ENCODE results near the gene OR10G3. TPM values are rescaled to one million over a fixed set of nuclear protein-coding genes. Genes with fewer than 3 reads are reported as not detected.

Gene OR10G3
- total RNA-seq, 1 experiment from 2014 or later = not detected

DNA sequence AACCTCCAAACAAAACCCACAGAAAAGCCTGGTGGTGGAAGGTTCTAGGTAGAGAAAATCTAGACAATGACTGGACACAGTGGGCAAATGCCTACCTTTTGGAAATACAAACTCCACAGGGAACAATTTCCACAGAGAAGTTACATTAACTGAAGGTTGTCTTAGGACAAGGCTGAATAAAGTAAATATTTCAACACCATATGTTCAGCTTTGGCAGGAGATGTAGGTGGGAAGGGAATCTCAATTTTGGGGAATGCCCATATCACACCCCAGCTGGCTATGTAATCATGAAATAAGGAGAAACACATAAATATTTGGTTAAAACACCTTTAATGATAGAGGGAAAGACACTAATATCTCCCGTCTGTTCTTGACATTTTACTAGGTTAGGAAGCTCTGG lies 59.1 kb downstream of the OR10G3 start:
- CTCF ChIA-PET = no interaction called here
- Mint-ChIP-seq H3K4me1 (ENCODE audit: low read depth, unreplicated experiment) (no peaks in the 10 kb centered on the region), H3K36me3 (ENCODE audit: insufficient read depth, unreplicated experiment) (no peaks in the 10 kb centered on the region), H3K27ac (ENCODE audit: unreplicated experiment) (no peak overlapping the region), H3K27me3 (ENCODE audit: insufficient read depth, unreplicated experiment) (no peaks in the 10 kb centered on the region), H3K4me3 (ENCODE audit: unreplicated experiment) (no peak overlapping the region), H3K9me3 (ENCODE audit: unreplicated experiment) (no peaks in the 10 kb centered on the region)
- DNase-seq = no peak
- H3K4me3 ChIP-seq (ENCODE audit: low read depth, low read length) = no peak overlapping the region
- H3K4me1 ChIP-seq = no peaks in the 10 kb centered on the region
- no TSS peak for BruUV-seq (replicated peaks)
- H3K9me3 ChIP-seq = no peaks in the 10 kb centered on the region
- no peaks in the 10 kb centered on the region for H3K27me3 ChIP-seq (replicated peaks; ENCODE audit: control insufficient read depth, insufficient read depth, low read length)
- H3K36me3 ChIP-seq (ENCODE audit: control insufficient read depth, insufficient read depth, low read length) = no peaks in the 10 kb centered on the region
- intact Hi-C loops (cut with micrococcal nuclease; ENCODE audit: unreplicated experiment) = no loop called here
- TF ChIP-seq, protein P1, sequence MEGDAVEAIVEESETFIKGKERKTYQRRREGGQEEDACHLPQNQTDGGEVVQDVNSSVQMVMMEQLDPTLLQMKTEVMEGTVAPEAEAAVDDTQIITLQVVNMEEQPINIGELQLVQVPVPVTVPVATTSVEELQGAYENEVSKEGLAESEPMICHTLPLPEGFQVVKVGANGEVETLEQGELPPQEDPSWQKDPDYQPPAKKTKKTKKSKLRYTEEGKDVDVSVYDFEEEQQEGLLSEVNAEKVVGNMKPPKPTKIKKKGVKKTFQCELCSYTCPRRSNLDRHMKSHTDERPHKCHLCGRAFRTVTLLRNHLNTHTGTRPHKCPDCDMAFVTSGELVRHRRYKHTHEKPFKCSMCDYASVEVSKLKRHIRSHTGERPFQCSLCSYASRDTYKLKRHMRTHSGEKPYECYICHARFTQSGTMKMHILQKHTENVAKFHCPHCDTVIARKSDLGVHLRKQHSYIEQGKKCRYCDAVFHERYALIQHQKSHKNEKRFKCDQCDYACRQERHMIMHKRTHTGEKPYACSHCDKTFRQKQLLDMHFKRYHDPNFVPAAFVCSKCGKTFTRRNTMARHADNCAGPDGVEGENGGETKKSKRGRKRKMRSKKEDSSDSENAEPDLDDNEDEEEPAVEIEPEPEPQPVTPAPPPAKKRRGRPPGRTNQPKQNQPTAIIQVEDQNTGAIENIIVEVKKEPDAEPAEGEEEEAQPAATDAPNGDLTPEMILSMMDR (IDR thresholded peaks at IDR 0.05; ENCODE audit: insufficient read depth in 1 of 2, low read depth in 1 of 2, low read length in 1 of 2, severe bottlenecking in 1 of 2, unreplicated experiment in 1 of 2) = no peak
- POLR2A ChIA-PET = no interaction called here

DNA sequence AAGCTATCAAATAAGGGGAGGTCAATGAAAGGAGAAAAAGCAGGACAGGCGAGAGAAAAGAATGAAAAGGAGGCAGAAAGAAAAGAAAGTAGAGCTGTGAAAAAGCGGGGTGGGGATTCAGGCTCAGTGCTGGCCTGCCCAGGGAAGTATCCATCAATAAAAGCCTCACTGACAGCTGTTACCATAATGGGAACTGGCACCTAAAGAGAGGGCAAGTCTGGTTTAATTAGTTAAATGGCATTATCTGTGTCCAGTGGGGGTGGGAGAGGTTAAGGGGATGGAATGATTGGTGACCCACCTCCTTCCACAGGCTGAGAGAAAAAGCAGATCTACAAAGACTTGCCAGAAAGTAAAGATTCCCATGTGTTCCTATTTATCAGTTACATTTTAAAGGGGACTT lies 61.2 kb downstream of the OR10G3 start:
- no peaks in the 10 kb centered on the region for H3K4me1 ChIP-seq
- no peak overlapping the region for H3K27ac Mint-ChIP-seq (ENCODE audit: unreplicated experiment)
- no peak for DNase-seq
- POLR2A ChIA-PET = no interaction called here
- H3K9me3 ChIP-seq = no peaks in the 10 kb centered on the region
- TF ChIP-seq, protein P1 (IDR thresholded peaks at IDR 0.05; ENCODE audit: insufficient read depth in 1 of 2, low read depth in 1 of 2, low read length in 1 of 2, severe bottlenecking in 1 of 2, unreplicated experiment in 1 of 2) = no peak
- no peaks in the 10 kb centered on the region for H3K9me3 Mint-ChIP-seq (ENCODE audit: unreplicated experiment)
- H3K36me3 Mint-ChIP-seq (ENCODE audit: insufficient read depth, unreplicated experiment) = no peaks in the 10 kb centered on the region
- no peaks in the 10 kb centered on the region for H3K4me1 Mint-ChIP-seq (ENCODE audit: low read depth, unreplicated experiment)
- no peaks in the 10 kb centered on the region for H3K27me3 ChIP-seq (replicated peaks; ENCODE audit: control insufficient read depth, insufficient read depth, low read length)
- no peak overlapping the region for H3K4me3 ChIP-seq (ENCODE audit: low read depth, low read length)
- no peaks in the 10 kb centered on the region for H3K36me3 ChIP-seq (ENCODE audit: control insufficient read depth, insufficient read depth, low read length)
- CTCF ChIA-PET = no interaction called here
- no peaks in the 10 kb centered on the region for H3K27me3 Mint-ChIP-seq (ENCODE audit: insufficient read depth, unreplicated experiment)
- H3K4me3 Mint-ChIP-seq (ENCODE audit: unreplicated experiment) = no peak overlapping the region
- intact Hi-C loops (cut with micrococcal nuclease; ENCODE audit: unreplicated experiment) = no loop called here
- BruUV-seq (replicated peaks) = no TSS peak

Other genes with a start within 250 kb of the OR10G3 start
- gene SUPT16H, start 196.1 kb downstream of the OR10G3 start, total RNA-seq (2022) = 114 and 118 TPM in 2 replicates
- gene CHD8, start 124.0 kb downstream of the OR10G3 start, total RNA-seq (2022) = 84.9 and 89.8 TPM in 2 replicates
- 18.8 and 20.9 TPM in 2 replicates for gene RAB2B, start 103.1 kb downstream of the OR10G3 start, total RNA-seq (2022)
- 76.6 and 78.8 TPM in 2 replicates for gene TOX4, start 102.9 kb downstream of the OR10G3 start, total RNA-seq (2022)
- gene METTL3, start 68.7 kb downstream of the OR10G3 start, total RNA-seq (2022) = 40.1 and 43.8 TPM in 2 replicates
- gene SALL2, start 53.7 kb downstream of the OR10G3 start, total RNA-seq (2022) = 10.9 and 11.0 TPM in 2 replicates
- gene OR10G2, start 54.9 kb upstream of the OR10G3 start, total RNA-seq (2022) = not detected in 2 replicates
- gene OR4E2, start 73.8 kb upstream of the OR10G3 start, total RNA-seq (2022) = not detected in 2 replicates
- gene OR4E1, start 93.7 kb upstream of the OR10G3 start, total RNA-seq (2022) = 0.23 TPM in 1 of 2 replicates, not detected in the other